ENCODE measurements around the gene TIGD4.

Gene TIGD4

GRCh38 chr4:152805818-152806217 lies 26.3 kb upstream of the TIGD4 start:
- H3K27me3 Mint-ChIP-seq: no peaks in the 10 kb centered on the region
- no peak overlapping the region for H3K4me3 Mint-ChIP-seq
- H3K36me3 Mint-ChIP-seq (ENCODE audit: insufficient read depth): no peaks in the 10 kb centered on the region
- DNase-seq (no peak), ATAC-seq (replicated peaks) (no peak)
- H3K9me3 Mint-ChIP-seq: no peaks in the 10 kb centered on the region
- H3K27ac Mint-ChIP-seq: peak overlapping the region in 1 of 2 donors; percentile 87
- peaks cover 10 to 28% of the 10 kb centered on the region in 2 donors for H3K4me1 Mint-ChIP-seq (ENCODE audit: low read depth in 2 of 2)

- Mint-ChIP-seq H3K27me3 (no peaks in the 10 kb centered on the region), H3K4me3 (no peak overlapping the region), H3K36me3 (ENCODE audit: insufficient read depth) (no peaks in the 10 kb centered on the region), H3K27ac (peak overlapping the region in 1 of 2 donors; percentile 87), H3K4me1 (ENCODE audit: low read depth in 2 of 2) (peaks cover 10 to 25% of the 10 kb centered on the region in 2 donors), H3K9me3 (no peaks in the 10 kb centered on the region)
- DNase-seq (no peak), ATAC-seq (replicated peaks) (no peak)
Observed at GRCh38 chr4:152805071-152805650, 25.6 kb upstream of the TIGD4 start.

DNA sequence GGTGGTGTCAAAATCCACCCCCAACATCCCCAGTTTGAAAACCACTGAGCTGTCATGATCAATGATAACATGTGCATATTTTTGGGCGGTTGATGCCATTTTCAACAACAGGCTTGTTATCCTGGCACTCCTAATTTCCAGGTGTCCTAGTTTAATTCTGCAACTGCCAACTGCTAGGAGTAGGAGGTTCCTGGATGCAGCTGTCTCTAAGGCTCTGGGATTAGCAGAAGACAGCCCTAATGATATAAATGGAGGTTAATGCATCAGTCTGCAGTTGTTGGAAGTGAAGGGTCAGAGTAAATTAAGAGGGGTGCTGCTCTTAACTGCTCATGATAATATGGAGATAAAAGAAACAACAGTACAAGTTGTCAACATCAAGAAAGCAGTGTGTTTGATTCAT lies 24.0 kb upstream of the TIGD4 start:
- no peaks in the 10 kb centered on the region for H3K36me3 Mint-ChIP-seq (ENCODE audit: insufficient read depth)
- peaks cover 9 to 25% of the 10 kb centered on the region in 2 donors for H3K4me1 Mint-ChIP-seq (ENCODE audit: low read depth in 2 of 2)
- no peaks in the 10 kb centered on the region for H3K27me3 Mint-ChIP-seq
- ATAC-seq (replicated peaks) (no peak), DNase-seq (no peak)
- H3K27ac Mint-ChIP-seq: no peak overlapping the region
- H3K4me3 Mint-ChIP-seq: no peak overlapping the region
- no peaks in the 10 kb centered on the region for H3K9me3 Mint-ChIP-seq

DNA sequence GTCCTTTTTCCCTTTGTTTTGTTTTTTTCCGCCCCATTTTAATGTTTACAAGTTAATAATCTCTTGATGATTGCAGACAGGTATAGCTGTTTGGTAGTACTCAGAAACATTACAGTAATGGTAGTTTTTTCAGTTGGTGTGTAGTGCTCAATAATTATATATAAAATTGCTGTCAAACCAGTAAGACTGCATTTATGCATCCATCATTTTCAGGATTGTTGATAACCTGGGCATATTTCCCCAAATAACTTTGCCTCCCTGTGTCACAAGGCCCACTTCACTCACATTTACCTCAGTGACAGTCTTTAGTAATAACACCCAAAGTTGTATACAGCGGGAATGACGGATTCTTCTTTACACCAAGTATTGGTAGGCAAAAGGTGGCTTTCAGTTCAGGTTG lies 16.4 kb upstream of the TIGD4 start:
- DNase-seq (no peak), ATAC-seq (replicated peaks) (no peak)
- peak overlapping the region in 1 of 2 donors; percentile 4 for H3K4me3 Mint-ChIP-seq
- peak overlapping the region in 1 of 2 donors; percentile 53 for H3K27ac Mint-ChIP-seq
- no peaks in the 10 kb centered on the region for H3K27me3 Mint-ChIP-seq
- peaks cover 4 to 17% of the 10 kb centered on the region in 2 donors for H3K4me1 Mint-ChIP-seq (ENCODE audit: low read depth in 2 of 2)
- H3K9me3 Mint-ChIP-seq: no peaks in the 10 kb centered on the region
- H3K36me3 Mint-ChIP-seq (ENCODE audit: insufficient read depth): peaks cover 7% of the 10 kb centered on the region

DNA sequence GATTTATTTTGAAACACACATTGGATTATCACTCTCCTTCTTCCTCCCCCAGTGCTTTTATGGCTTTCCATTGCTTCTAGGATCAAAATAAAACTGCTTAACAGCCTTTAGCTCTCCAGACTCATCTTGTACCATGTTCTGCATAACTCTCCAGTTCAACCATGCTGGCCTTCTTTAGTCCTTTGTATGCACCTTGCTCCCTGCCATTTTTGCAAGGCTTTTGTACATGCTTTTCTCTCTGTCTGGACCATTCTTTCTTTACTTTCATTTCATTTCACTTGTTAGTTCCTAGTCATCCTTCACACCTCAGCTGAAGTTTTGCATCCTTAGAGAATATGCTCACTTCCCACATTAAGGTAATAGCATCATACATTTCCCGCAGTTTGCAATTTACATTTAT lies 7.1 kb upstream of the TIGD4 start:
- H3K9me3 Mint-ChIP-seq: no peaks in the 10 kb centered on the region
- H3K27me3 Mint-ChIP-seq: no peaks in the 10 kb centered on the region
- DNase-seq (no peak), ATAC-seq (replicated peaks) (no peak)
- H3K4me1 Mint-ChIP-seq (ENCODE audit: low read depth in 2 of 2): peaks cover 18 to 42% of the 10 kb centered on the region in 2 donors
- peak overlapping the region; percentile 7 to 60 for H3K27ac Mint-ChIP-seq
- peak overlapping the region; percentile 1 to 48 for H3K4me3 Mint-ChIP-seq
- H3K36me3 Mint-ChIP-seq (ENCODE audit: insufficient read depth): no peaks in the 10 kb centered on the region

DNA sequence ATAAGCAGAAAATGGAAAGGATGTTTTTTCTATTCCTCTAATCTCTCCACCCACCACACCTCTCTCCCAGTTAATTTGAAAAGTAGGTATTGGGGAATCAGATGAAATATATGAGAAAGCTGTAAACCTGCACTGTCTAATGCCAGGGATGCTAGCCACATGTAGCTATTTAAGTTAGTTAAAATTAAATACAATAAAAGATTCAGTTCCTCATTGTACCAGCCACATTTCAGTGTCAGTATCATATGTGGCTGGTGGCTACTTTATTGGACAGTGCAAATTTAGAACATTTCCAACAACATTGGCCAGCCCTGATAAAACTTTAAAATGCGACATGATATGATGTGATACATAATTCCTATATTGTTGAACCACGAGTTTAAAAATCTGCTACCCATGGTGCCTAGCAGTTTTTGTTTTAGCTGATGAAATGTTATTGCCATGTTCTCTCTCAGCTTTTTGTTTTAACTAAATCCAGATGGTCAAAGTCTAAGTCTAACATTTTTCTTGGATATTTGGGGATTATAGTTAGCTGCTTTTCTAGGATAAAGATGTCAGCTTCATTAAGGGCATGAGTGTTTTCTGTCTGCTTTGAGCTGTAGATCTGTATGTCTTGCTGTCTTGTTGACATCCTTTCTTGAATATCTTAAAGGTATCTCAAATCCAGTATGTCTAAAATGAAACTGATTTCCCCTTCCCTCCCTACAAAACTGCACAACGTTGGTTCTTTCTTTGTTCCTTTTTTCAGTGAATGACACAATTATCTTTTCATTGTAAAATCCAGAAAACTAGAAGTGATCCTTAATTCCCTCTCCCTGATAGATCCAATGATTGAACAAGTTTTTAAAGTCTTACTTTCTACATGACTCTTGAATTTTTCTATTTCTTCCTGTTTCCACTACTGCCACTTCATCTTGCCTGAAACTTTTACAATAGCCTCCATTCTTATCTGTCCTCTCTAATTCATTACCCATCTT lies 6.4 kb upstream of the TIGD4 start:
- Mint-ChIP-seq H3K4me3 (peak overlapping the region; percentile 1 to 48), H3K4me1 (ENCODE audit: low read depth in 2 of 2) (peaks cover 21 to 47% of the 10 kb centered on the region in 2 donors), H3K27ac (peak overlapping the region; percentile 7 to 79), H3K9me3 (no peaks in the 10 kb centered on the region), H3K27me3 (no peaks in the 10 kb centered on the region), H3K36me3 (ENCODE audit: insufficient read depth) (no peaks in the 10 kb centered on the region)
- DNase-seq (no peak), ATAC-seq (replicated peaks) (no peak)

DNA sequence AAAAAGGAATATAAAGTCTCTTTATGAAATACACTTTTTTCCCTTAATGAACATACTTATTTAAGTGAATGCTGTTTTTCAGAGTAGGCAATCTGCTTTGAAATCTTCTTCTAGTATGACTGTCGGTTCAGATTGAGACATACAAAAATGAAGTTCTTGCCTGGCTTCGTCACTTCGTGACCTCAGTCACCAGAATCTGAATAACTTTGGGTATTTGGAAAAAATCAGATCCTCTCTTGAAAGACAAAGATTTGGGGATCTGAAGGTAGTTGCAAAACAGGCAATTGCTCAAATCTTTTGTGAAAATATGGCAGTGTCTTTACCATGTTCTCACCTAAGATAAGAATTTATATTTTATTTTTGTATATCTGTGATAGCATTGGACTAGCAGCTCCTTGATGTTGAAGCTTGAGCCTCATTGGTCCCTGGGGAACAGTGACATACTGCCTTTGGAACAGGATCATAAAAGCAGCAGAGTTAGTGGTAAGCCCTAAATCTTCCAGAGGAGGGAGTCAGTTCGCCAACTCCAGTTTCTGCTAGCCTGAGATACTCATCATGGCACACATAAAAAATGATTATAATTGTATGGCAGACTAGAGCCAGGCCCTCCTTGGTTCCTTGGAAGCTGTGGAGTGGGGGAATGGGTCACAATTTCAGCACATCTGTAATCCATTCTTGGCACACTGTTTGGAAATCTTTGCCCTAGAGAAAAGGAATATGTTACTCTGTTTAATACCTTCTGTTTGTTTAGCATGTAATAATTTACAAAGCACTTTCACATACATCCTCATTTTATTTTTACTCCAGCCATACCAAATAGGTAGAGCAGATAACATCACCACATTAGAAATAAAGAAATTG lies 5.2 kb upstream of the TIGD4 start:
- no peaks in the 10 kb centered on the region for H3K27me3 Mint-ChIP-seq
- ATAC-seq (replicated peaks): no peak
- H3K9me3 Mint-ChIP-seq: no peaks in the 10 kb centered on the region
- no peak overlapping the region for H3K4me3 Mint-ChIP-seq
- no peak for DNase-seq
- peaks cover 8% of the 10 kb centered on the region for H3K36me3 Mint-ChIP-seq (ENCODE audit: insufficient read depth)
- peak overlapping the region in 1 of 2 donors; percentile 79 for H3K27ac Mint-ChIP-seq
- peaks cover 31 to 53% of the 10 kb centered on the region in 2 donors for H3K4me1 Mint-ChIP-seq (ENCODE audit: low read depth in 2 of 2)

DNA sequence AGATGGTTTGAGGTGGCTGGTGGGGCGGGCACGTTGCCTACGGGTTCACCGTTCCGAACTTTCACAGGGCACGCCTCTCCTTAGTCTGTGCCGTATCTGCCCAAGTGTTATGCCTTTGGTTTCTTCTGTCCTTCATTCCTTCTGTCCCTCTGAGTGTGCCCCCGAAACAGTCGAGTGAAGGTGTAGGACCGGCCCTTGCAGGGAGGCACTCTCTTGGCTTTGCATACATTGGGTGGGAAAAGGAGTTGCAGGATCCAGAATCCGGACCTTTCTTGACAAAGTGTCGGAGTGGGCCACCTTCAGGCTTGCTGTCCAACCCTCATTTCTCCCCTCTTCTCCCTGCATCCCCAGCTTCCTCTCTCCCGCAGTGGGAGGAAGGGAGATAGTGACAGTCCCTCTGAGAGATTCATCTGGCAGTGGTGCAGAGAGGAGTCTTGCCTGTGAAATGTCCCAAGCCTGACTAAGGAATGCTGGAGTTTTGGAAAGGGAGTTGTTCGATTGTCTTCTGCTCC lies 793 bp upstream of the TIGD4 start:
- Mint-ChIP-seq H3K9me3 (no peaks in the 10 kb centered on the region), H3K27me3 (no peaks in the 10 kb centered on the region), H3K4me1 (ENCODE audit: low read depth in 2 of 2) (peaks cover 34 to 44% of the 10 kb centered on the region in 2 donors), H3K27ac (peak overlapping the region; percentile 96 to 99), H3K36me3 (ENCODE audit: insufficient read depth) (peaks cover 18% of the 10 kb centered on the region), H3K4me3 (peak overlapping the region; percentile 96 to 100)
- ATAC-seq (replicated peaks): peak; percentile 70
- no peak for DNase-seq

DNA sequence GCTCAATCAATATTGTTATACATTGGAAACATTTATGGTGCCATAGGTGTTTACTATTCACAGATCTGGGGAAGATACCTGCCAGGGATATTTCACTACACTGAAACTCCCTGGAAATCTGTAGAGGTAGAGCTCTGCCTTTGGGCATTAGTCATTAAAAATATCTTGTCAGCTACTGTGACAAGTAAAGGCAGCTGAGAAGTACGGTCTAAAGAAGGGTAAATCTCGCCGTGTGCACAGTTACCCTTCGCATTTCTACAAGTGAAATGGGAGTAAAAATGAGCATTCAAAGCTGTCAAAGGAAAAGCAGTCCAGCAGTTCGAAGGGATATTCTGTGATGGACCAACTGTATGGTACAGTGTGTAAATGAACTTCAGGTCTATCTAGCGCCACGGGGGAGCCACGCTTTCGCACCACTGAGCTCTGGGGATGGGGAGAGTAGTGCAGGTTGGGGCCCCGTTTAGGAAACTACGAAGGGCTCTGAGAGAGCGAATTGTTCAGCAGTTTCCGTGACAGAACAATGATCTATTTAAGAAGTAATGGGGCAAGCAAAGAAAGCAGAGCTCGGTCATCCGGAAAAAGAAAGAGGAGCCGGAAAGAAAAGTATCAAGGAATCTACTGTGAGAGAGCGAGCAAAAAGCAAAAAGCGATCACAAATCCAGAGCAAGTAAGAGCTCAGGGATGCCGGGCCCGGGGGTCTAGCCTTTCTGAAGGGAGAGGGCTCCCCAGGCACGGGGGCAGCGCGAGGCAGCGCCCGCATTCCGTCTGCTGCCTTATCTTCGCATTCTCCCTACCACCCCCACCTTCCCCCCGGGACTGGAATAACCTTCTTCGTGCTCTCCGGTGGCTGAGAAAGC lies 646 bp downstream of the TIGD4 start:
- Mint-ChIP-seq H3K27me3 (no peaks in the 10 kb centered on the region), H3K36me3 (ENCODE audit: insufficient read depth) (peaks cover 18% of the 10 kb centered on the region), H3K4me3 (peak overlapping the region; percentile 96 to 100), H3K9me3 (no peaks in the 10 kb centered on the region), H3K27ac (peak overlapping the region; percentile 96 to 99), H3K4me1 (ENCODE audit: low read depth in 2 of 2) (peaks cover 34 to 36% of the 10 kb centered on the region in 2 donors)
- peak in 2 of 3 experiments; percentile 16 to 19 for DNase-seq
- ATAC-seq (replicated peaks): peak; percentile 25

DNA sequence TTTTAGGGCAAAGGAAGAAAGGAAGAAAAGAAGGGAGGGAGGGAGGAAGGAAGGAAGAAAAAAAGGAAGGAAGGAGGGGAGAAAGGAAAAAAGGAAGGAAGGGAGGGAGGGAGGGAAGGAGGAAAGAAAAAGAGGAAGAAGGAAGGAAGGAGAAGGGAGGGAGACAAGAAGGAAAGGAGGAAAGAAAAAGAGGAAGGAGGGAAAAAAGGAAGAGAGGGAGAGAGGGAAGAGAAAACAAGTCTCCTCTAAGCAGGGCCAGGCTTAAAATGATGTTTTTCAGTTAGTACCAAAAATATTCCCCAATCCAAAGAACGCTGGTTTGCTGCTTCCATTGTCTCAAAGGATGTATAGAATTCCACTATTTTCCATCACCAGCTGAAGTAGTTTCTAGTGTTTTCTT lies 2.0 kb downstream of the TIGD4 start:
- Mint-ChIP-seq H3K4me3 (no peak overlapping the region), H3K9me3 (no peaks in the 10 kb centered on the region), H3K4me1 (ENCODE audit: low read depth in 2 of 2) (peaks cover 29 to 30% of the 10 kb centered on the region in 2 donors), H3K27ac (no peak overlapping the region), H3K27me3 (no peaks in the 10 kb centered on the region), H3K36me3 (ENCODE audit: insufficient read depth) (peaks cover 18% of the 10 kb centered on the region)
- no peak for ATAC-seq (replicated peaks)
- DNase-seq: no peak

GRCh38 chr4:152776352-152776751 lies 3.2 kb downstream of the TIGD4 start:
- Mint-ChIP-seq H3K27me3 (no peaks in the 10 kb centered on the region), H3K4me3 (no peak overlapping the region), H3K9me3 (no peaks in the 10 kb centered on the region), H3K36me3 (ENCODE audit: insufficient read depth) (peaks cover 18% of the 10 kb centered on the region), H3K27ac (no peak overlapping the region), H3K4me1 (ENCODE audit: low read depth in 2 of 2) (peaks cover 19 to 22% of the 10 kb centered on the region in 2 donors)
- ATAC-seq (replicated peaks): no peak
- no peak for DNase-seq

DNA sequence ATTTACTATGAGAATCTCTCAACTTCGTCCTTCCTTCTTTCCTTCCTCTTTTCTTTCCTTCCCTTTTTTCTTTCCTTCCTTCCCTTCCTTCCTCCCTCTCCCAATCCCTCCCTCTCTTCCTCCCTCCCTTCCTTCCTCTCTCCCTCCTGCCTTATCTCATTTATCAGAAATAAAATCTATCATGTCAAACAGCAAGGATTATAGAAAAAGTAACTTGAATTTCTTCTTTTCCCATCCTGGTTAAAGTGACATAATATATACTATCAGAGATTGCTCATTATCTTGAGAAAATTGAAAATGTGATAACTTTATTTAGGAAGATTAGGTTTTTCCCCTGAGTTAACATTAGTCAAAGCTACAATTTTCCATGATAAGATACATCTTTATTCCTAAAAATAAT lies 5.6 kb downstream of the TIGD4 start:
- Mint-ChIP-seq H3K9me3 (no peaks in the 10 kb centered on the region), H3K27me3 (no peaks in the 10 kb centered on the region), H3K4me1 (ENCODE audit: low read depth in 2 of 2) (peaks cover 5 to 7% of the 10 kb centered on the region in 2 donors), H3K27ac (no peak overlapping the region), H3K36me3 (ENCODE audit: insufficient read depth) (peaks cover 2% of the 10 kb centered on the region), H3K4me3 (no peak overlapping the region)
- DNase-seq (no peak), ATAC-seq (replicated peaks) (no peak)
